ENCODE measurements around the gene GPNMB.

GPNMB gene

GRCh38 chr7:23230641-23231101, 15.9 kb upstream of the GPNMB start:
- peak in 9 of 14 donors; percentile 10 to 72 (median 46) for DNase-seq

GRCh38 chr7:23232966-23233365, 13.6 kb upstream of the GPNMB start:
- DNase-seq: no peak

- DNase-seq: peak in 1 of 14 donors; percentile 36
Observed at GRCh38 chr7:23234569-23235296, 11.8 kb upstream of the GPNMB start.

- DNase-seq: no peak
Observed at GRCh38 chr7:23235813-23236221, 10.8 kb upstream of the GPNMB start.

GRCh38 chr7:23237000-23237399, 9.6 kb upstream of the GPNMB start:
- no peak for DNase-seq

GRCh38 chr7:23238983-23239652, 7.5 kb upstream of the GPNMB start:
- DNase-seq: no peak

- no peak for DNase-seq
Observed at GRCh38 chr7:23239698-23240097, 6.9 kb upstream of the GPNMB start.

GRCh38 chr7:23242321-23242720, 4.3 kb upstream of the GPNMB start:
- DNase-seq: no peak

GRCh38 chr7:23242935-23243334, 3.6 kb upstream of the GPNMB start:
- DNase-seq: no peak

- DNase-seq: no peak
Observed at GRCh38 chr7:23247046-23247602, 549 bp downstream of the GPNMB start.

- peak in 6 of 14 donors; percentile 13 to 63 (median 40) for DNase-seq
Observed at GRCh38 chr7:23247603-23248335, 1.2 kb downstream of the GPNMB start.

- DNase-seq: no peak
Observed at GRCh38 chr7:23249486-23249885, 2.9 kb downstream of the GPNMB start.

- no peak for DNase-seq
Observed at GRCh38 chr7:23254051-23254681, 7.6 kb downstream of the GPNMB start.

- no peak for DNase-seq
Observed at GRCh38 chr7:23256731-23257130, 10.2 kb downstream of the GPNMB start.

GRCh38 chr7:23260371-23260770, 13.8 kb downstream of the GPNMB start:
- DNase-seq: no peak

GRCh38 chr7:23261843-23262452, 15.4 kb downstream of the GPNMB start:
- DNase-seq: peak in 6 of 14 donors; percentile 12 to 42 (median 21)

- no peak for DNase-seq
Observed at GRCh38 chr7:23264916-23265458, 18.4 kb downstream of the GPNMB start.

GRCh38 chr7:23266918-23267317, 20.3 kb downstream of the GPNMB start:
- DNase-seq: no peak

- no peak for DNase-seq
Observed at GRCh38 chr7:23267357-23267756, 20.8 kb downstream of the GPNMB start.

GRCh38 chr7:23268167-23268566, 21.6 kb downstream of the GPNMB start:
- DNase-seq: no peak

GRCh38 chr7:23268746-23269145, 22.2 kb downstream of the GPNMB start:
- no peak for DNase-seq

- no peak for DNase-seq
Observed at GRCh38 chr7:23272275-23272674, 25.7 kb downstream of the GPNMB start.
